AG10803 (cell line): ENCODE data around the gene TMEM117.

Experiments
- DNase-seq: peaks from one replicate; pipeline ENCODE4 v3.0.0; 2010; ENCODE audit warnings: low read depth
- H3K4me3 ChIP-seq: 2 replicates; pipeline ENCODE4 v1.5.1; 2011; ENCODE audit warnings: mild to moderate bottlenecking, low read length, control low read depth
- TF ChIP-seq, protein P1 (sequence below): conservative IDR thresholded peaks from 2 replicates; pipeline ENCODE4 v1.5.1; 2011; ENCODE audit warnings: mild to moderate bottlenecking, low read length, control low read depth, inconsistent platforms

Gene TMEM117

DNA sequence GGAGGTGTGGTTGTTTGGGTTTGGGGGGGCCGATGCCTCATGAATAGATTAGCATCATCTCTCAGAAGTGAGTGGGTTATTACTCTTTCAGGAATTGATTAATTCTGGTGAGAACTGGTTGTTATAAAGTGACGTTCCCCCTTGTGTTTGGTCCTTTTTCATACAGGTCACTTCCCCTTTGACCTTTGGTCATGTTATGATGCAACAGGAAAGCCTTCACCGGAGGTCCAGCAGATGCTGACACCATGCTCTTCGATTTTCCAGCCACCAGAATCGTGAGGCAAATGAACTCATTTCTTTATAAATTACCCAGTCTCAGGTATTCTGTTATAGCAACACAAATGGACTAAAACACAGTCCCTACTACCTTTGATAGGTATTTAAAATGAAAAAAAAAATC is 600.9 kb downstream of the TMEM117 start:
- no peak overlapping the region for H3K4me3 ChIP-seq
- no peak for DNase-seq
- TF ChIP-seq, protein P1, sequence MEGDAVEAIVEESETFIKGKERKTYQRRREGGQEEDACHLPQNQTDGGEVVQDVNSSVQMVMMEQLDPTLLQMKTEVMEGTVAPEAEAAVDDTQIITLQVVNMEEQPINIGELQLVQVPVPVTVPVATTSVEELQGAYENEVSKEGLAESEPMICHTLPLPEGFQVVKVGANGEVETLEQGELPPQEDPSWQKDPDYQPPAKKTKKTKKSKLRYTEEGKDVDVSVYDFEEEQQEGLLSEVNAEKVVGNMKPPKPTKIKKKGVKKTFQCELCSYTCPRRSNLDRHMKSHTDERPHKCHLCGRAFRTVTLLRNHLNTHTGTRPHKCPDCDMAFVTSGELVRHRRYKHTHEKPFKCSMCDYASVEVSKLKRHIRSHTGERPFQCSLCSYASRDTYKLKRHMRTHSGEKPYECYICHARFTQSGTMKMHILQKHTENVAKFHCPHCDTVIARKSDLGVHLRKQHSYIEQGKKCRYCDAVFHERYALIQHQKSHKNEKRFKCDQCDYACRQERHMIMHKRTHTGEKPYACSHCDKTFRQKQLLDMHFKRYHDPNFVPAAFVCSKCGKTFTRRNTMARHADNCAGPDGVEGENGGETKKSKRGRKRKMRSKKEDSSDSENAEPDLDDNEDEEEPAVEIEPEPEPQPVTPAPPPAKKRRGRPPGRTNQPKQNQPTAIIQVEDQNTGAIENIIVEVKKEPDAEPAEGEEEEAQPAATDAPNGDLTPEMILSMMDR = no peak
